HG03469 (cell line): ENCODE results near the gene TRIM56.
"Not testable (repeated sequence)": the region's sequence is repeated elsewhere in the genome, so short reads cannot be mapped to it uniquely, and the experiment has no call there.

ENCODE experiments used
- ATAC-seq: cut with Tn5 transposase; IDR thresholded peaks from one replicate; pipeline ENCODE4 v1.9.1; 2021; ENCODE audit warnings: mild to moderate bottlenecking, moderate library complexity, moderate number of reproducible peaks; ENCODE audit not compliant: unreplicated experiment

Gene TRIM56

GRCh38 chr7:101089876-101090275, 4.6 kb downstream of the TRIM56 start:
- ATAC-seq, result no peak

DNA sequence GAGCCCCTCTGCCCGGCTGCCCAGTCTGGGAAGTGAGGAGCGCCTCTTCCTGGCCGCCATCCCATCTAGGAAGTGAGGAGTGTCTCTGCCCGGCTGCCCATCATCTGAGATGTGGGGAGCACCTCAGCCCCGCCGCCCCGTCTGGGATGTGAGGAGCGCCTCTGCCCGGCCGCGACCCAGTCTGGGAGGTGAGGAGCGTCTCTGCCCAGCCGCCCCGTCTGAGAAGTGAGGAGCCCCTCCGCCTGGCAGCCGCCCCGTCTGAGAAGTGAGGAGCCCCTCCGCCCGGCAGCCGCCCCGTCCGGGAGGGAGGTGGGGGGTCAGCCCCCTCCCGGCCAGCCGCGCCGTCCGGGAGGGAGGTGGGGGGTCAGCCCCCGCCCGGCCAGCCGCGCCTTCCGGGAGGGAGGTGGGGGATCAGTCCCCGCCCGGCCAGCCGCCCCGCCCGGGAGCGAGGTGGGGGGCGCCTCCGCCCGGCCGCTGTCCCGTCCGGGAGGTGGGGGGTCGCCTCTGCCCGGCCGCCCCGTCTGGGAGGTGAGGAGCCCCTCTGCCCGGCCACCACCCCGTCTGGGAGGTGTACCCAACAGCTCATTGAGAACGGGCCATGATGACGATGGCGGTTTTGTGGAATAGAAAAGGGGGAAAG, 7.1 kb downstream of the TRIM56 start:
- ATAC-seq, result not testable (repeated sequence)

GRCh38 chr7:101093906-101094305, 8.6 kb downstream of the TRIM56 start:
- no peak for ATAC-seq

DNA sequence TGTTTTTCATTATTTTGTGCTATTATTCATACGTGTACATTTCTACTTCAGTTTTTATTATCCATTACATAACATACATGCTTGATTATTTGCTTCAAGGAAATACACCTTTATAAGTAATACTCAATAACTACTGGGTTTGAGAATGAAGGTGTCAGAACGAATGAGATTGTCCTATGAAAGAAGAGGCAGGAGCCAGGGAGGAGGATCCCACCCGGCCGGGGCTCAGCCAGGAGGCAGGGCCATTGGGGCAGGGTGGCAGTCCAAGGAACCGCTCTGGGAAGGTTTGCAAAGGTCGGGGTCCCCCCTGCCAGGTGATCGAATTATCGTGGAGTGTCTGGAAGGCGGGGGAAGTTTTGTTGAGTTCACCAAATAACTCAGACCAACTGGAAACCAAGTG, 9.1 kb downstream of the TRIM56 start:
- ATAC-seq, result no peak

DNA sequence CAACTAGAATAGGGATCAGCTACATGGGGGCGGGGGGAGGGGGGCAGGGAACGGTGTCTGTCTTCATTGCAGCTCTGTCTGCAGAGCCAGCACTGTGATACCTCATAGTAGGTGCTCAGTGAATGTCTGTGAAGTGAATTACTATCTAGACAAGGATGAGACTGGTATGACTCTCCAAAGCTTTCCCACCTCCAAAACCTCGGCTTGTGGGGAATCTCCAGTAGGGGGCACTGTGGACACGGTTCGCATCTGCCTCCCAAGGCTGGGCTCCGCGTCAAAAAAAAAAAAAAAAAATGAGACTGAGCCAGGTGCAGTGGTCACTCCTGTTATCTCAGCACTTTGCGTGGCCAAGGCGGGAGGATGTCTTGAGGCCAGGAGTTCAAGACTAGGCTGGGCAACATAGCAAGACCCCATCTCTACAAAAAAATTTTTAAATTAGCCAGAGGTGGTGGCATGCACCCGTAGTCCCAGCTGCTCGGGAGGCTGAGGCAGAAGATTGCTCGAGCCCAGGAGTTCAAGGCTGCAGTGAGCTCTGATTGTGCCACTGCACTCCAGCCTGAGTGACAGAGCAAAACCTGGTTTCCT, 9.6 kb downstream of the TRIM56 start:
- ATAC-seq, result no peak

DNA sequence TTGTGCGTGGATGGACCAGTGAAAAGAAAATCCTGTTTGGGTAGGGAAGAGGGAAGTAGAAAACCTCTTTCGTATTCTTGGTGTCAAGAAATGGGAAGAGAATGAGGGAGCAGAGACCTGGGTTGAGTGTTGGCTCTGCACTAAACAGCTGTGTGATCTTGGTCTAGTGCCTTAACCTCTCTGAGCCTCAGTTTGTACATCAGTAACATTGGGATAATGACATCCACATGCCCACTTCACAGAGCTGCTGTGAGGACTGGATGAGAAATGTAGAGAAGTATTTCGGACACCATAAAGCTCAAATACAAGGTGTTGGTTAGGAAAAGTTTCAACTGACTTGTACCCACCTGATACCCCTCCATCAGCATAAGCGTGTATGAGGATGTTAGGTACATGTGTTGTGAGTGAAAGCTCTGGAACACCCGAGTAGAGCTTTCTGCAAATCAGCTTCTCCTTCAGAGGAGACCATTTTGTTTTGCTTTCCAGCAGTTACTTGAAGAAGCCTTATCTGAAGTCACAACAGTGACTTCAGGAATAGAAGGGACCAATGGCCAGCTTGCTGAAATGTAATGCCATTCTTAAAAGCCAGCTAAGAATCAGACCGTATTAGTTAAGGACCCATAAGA, 11.2 kb downstream of the TRIM56 start:
- ATAC-seq, result no peak

DNA sequence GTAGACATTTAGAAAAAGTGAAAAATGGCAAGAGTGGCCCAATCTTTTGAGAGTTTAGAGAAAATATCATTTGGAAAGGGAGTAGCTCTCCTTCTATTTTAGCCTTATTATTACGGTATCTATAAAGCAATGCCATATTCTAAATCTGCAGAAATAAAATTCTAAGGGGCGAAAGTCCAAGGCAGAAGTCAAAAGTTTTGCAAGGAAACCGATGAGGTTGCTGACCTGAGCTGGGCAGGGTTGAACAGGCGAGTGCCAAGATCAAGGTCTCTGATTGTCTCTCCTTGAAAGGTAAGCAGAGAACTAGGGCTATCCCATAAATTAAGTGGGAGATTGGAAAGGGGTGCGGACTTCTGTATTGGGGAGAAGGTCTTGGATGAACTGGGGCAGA, 11.7 kb downstream of the TRIM56 start:
- no peak for ATAC-seq

DNA sequence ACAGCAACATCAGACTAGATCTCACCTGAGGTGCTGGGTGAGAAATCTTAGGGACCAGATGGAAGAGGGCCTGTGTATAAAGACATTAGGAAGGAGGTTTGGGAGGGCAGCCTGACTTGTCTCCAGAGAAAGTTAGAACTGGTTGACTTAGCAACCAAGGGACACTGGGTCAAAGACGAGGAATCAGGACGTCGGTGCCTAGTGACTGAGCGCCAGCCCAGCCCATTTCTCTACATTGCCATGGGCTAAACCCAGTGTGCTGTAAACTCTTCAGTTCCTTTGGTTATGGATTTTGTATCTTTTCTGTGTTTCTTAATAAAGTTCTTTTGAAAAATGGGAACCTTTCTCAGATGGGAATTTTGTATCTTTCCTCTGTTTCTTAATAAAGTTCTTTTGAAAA, 12.3 kb downstream of the TRIM56 start:
- no peak for ATAC-seq

DNA sequence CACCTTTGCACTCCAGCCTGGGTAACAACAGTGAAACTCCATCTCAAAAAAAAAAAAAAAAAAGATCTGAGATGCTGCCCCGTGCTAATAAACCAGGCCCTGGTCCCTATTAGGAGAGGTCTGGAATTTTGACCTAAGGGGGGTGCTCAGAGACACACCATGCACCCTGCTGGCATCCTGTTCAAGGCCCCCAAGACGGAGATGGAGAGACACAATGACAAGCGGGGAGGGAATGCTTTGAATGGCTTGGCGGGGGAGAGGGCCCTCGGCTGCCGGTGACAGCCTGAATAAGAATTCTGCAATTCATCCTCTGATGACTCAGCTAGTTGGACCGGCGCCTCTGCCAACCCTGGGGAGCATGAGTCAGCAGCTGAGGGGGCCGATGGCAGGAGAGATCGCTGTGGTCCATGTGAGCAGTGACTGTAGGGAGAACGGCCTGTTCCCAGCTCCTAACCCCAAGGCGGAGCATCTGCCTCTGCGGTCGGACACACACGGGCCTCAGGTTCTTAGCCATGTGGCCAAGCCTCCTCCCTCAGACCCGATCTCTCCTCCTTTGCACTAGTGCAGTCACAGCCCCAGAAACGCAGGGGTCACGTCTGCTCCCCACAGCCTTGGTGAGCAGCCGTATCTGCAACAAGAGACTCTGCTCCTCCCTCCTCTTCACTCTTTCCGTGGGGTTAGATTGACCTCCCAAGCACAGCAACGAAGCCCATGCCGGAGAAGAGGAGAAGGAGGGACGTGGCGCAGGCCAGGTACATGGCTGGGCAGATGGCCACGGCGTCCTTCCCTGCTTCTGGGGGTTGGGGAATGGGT, 14.9 kb downstream of the TRIM56 start:
- ATAC-seq, result no peak

DNA sequence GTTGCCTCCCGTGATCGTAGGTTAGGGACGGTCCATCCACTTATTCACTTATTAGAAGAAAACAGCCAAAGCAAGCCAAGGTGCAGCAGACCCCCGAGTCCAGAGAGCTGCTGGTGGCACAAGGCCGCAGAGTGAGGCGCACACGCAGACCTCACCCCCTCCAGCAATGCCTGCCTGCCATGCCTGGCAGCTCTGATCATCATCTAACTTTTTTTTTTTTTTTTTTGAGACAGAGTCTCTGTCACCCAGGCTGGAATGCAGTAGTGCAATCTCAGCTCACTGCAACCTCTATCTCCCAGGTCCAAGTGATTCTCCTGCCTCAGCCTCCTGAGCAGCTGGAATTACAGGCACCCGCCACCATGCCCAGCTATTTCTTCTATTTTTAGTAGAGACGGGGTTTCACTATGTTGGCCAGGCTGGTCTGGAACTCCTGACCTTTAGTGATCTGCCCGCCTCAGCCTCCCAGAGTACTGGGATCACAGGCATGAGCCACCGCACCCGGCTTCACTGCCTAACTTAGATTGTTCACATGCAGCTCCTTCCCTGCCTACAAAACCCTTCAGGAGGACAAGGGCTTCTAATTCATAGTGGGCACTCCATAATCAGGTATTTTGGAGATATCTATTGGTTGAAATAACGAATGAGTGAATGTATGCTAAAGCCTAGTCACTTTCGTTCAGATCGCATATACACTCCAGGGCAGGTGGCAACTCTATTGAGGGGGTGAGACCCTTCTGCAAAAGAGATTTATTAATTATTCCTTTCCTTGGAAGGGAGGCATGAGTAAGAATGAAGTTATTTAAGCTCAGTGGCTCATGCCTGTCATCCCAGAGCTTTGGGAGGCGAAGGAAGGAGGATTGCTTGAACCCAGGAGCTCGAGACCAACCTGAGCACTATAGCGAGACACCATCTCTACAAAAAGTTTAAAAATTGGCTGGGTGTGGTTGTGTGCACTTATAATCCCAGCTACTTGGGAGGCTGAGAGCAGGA, 15.9 kb downstream of the TRIM56 start:
- ATAC-seq, result no peak

DNA sequence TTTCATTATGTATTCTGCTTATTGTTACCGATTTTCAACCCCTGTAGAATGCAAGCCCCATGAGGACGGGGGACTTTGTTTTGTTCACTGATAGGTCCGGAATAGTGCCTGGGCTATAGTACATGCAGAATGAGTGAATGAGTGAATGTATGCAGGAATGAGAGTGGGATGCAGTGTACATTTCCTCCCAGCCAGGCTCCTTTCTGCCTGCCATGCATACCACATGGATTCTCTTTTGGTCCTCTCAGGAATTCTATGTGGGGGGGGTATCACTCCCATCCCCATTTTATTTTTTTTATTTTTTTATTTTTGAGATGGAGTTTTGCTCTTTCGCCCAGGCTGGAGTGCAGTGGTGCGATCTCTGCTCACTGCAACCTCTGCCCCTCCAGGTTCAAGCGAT, 16.7 kb downstream of the TRIM56 start:
- ATAC-seq, result no peak

DNA sequence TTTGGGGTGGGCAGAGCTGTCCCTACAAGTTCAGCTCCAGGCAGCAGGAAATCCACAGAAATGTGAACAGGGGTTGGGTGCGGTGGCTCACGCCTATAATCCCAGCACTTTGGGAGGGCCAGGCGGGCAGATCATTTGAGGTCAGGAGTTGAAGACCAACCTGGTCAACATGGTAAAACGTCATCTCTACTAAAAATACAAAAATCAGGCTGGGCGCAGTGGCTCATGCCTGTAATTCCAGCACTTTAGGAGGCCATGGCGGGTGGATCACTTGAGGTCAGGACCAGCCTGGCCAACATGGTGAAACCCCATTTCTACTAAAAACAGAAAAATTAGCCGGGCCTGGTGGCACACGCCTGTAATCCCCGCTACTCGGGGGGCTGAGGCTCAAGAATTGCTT, 18.4 kb downstream of the TRIM56 start:
- ATAC-seq, result not testable (repeated sequence)

- no peak for ATAC-seq
These were observed 19.0 kb downstream of the TRIM56 start for GRCh38 chr7:101104193-101104713.

- ATAC-seq, result no peak
These were observed 19.5 kb downstream of the TRIM56 start for GRCh38 chr7:101104799-101105198.

- ATAC-seq, result not testable (repeated sequence)
These were observed 20.0 kb downstream of the TRIM56 start for GRCh38 chr7:101105248-101105647.

- no peak for ATAC-seq
These were observed 21.1 kb downstream of the TRIM56 start for GRCh38 chr7:101106386-101106785.

GRCh38 chr7:101108330-101108857, 23.1 kb downstream of the TRIM56 start:
- ATAC-seq, result no peak

- ATAC-seq, result no peak
These were observed 23.7 kb downstream of the TRIM56 start for GRCh38 chr7:101108961-101109360.

DNA sequence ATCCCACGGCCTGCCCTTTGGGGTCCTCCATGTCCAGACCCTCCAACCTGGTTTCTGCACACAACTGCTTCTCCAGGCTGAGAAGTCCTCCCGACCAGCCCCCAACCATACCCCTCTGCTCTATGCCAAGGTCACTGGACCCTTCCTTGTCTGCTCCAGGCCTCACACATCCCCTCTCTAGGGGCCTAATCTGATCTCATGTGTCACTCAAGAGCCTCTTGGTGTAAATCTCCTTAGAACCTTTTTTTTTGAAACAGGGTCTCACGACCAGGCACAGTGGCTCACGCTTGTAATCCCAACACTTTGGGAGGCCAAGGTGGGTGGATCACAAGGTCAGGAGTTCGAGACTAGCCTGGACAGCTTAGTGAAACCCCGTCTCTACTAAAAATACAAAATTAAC, 24.1 kb downstream of the TRIM56 start:
- ATAC-seq, result no peak

DNA sequence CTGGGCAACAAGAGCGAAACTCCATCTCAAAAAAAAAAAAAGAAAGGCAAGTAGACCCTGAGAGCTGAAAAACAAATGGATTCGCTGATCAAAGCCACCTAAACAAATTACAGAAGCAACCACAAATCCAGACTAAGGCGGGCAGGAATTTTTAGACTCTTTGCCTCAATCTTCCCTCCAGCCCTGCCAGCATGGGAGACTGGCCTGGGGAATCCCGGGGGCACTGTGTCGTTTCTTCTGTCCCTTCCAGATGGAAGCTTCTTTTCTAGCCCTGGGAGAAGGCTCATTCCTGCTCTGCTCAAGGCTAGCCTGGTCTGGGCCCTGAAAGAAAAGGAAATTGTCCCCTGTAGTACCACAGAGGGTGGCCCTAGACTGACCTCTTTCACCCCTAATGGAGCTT, 26.0 kb downstream of the TRIM56 start:
- ATAC-seq, result no peak
